ENCODE results near the gene PDE6C.

Gene PDE6C

DNA sequence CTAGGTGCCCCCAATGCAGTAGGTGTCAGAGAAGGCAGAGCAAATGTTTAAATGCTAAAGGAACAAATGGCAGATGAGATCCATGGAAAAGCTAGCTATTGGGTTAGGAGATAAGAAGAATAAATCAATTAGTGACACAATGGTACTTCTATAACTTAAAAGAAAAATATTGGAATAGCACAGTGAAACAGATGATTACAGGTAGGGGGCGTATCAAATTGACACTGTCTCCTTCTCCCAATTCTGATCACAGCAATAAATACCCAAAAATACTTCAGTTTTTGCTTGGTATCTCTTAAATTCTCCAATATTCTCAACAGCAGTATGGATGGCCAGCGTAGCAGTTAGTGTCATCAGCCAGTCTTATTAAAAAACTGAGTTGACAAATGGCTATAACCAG, 84.9 kb downstream of the PDE6C start:
- DNase-seq (ENCODE audit: insufficient read length, low spot score) (no peak), FAIRE-seq (no peak)

DNA sequence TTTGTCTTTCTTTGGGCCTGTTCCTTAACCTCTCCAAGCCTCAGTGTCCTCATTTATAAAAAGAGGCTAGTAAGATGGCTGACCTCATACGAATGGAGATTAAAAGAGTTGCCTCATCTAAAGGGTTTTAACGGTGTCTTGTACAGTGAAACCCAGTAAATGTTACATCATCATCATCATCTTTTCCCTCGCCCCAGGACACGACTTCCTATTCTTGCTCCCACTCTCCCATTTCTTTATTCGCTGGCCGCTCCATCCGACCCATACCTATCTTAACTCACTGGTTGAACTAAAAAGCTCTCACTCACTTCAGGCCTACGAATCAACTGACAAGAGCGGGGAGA, 89.5 kb downstream of the PDE6C start:
- FAIRE-seq: no peak
- DNase-seq (ENCODE audit: insufficient read length, low spot score): peak; percentile 24

DNA sequence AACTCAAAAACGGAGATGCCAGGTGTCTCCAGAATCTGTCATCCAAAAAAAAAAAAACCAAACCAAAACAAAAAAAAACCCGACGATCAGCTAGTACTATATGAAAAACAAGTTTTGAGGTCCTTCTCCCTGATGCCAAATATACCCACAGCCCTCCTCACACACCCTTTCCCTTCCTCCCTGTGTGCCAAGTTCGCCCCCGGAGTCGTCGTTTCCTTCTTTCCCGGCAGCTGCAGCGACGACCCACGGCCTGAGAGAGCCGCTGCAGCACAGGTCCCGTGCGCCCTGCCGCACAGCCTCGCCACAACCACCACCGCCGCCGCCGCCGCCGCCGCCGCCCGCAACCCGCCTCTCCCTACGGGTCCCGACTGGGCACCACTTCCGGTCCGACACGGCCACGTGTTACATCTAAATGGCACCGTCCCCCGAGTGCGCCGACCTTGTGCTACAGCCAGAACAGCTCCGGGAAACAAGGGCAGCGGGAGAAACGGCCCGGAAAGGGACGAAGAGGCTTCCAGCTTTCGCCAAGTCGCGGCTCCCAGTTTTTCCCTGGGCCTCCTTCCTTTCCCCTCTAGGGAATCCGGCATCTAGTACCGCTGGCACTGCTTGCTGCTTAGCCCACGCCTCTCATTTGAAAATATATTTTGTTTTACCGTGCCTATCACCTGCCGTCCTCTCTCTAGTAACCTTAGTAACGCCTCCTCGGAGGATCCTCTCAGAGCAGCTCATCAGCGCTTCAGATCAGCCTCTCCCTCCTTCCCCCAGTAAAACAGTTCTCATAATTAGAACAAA, 90.1 kb downstream of the PDE6C start, which contains the start of gene FRA10AC1:
FRA10AC1 (minus strand) TSS at position 383 of the 792 bp plus-strand sequence. CDS start 2,486 bp downstream, outside the sequence.
- DNase-seq (ENCODE audit: insufficient read length, low spot score) (peak; percentile 80), FAIRE-seq (peak; percentile 79)

DNA sequence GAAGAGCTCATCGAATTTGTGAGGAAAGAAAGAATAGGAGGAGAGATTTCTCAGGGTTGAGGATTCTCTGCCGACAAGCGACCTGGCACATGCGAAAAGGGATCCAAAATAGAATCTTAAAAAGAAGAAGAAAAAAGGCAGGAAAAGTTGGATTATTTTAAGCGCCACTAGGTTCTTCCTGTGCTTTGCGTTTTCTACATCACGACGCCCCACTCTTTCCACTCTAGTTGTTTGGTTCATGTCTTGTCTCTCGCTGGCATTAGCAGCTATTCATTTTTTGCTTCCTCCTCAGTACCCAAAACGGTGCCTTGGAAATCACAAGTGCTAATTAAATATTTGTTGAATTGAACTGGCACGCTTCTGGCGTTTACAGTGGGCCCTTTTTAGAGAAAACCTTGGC, 90.7 kb downstream of the PDE6C start:
- DNase-seq (ENCODE audit: insufficient read length, low spot score) (no peak), FAIRE-seq (no peak)

DNA sequence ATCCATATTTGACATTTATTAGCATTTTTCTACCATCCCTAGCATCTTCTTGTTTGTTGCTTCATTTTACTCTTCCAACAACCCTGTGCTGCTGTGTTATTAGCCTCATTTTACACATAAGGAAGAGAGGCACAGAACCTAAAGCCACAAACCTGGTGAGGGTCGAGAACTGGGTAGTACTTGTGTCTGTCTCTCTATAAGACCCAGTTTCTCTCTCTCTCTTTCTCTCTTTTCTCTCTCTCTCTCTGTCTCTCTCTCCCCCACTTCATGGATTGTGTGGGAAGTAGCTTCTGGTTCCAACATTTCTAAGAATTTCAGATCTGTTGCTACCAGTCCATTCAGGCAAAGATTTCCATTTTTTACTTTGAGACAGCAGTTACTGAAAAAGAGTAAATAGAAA, 91.5 kb downstream of the PDE6C start:
- FAIRE-seq (no peak), DNase-seq (ENCODE audit: insufficient read length, low spot score) (no peak)

DNA sequence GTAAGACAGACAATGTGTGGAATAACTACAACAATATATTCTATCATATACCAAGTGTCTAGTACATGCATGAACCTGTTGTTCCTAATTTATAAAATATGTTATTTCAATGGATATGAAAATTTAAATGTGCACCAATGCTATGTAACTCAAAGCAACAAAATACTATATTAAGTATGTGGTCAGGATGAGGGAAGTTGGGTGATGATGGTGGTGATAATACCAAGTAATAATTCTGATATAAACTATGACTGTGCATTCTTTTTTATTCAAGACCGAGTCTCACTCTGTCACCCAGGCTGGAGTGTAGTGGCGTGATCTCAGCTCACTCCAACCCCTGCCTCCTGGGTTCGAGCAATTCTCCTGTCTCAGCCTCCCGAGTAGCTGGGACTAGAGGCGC, 92.1 kb downstream of the PDE6C start:
- no peak for FAIRE-seq
- no peak for DNase-seq (ENCODE audit: insufficient read length, low spot score)

DNA sequence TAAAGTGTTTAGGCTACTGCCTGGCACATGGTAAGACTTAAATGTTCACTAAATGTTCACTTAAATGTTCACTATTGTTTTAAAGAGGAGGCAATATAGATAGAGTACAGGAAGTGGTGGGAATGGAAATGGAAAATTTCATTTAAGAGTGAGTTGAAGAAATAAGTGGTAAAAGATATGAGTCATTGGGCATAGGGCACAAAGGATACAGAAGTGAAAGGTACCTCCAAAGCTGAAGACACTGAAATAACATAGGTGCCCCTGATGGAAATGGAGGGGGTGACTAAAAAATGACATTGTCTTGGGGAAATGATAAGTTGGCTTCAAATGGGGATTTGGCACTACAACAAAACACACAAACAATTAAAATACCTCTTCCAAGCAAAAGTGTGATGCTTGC, 95.3 kb downstream of the PDE6C start:
- no peak for FAIRE-seq
- no peak for DNase-seq (ENCODE audit: insufficient read length, low spot score)

DNA sequence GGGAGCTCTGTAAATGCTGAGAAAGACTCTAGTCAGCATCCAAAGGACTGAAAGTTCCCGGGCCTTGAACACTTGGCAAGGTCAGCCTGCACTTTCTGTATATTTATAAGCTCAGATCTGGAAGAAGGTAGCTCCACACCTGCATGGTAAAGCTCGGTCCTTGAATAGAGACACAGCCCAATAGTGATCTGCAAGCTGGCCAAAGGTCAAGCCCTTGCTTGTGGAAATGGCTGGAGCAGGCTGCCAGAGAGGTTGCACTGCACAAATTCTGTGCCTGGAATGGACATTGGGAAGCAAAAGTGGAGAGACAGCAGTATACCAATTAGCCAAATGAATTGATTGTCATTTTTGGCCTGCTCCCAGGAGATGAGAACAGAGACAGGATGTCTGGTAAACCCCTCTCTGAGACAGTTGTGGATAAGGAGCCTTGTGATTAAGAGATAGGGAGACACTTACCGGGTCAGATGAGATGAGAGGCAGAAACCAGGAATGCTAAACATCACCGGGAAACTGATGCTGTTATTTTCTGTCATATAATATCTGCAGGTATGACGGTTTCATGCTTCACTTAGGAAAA, 98.1 kb downstream of the PDE6C start:
- no peak for DNase-seq (ENCODE audit: insufficient read length, low spot score)
- FAIRE-seq: no peak

DNA sequence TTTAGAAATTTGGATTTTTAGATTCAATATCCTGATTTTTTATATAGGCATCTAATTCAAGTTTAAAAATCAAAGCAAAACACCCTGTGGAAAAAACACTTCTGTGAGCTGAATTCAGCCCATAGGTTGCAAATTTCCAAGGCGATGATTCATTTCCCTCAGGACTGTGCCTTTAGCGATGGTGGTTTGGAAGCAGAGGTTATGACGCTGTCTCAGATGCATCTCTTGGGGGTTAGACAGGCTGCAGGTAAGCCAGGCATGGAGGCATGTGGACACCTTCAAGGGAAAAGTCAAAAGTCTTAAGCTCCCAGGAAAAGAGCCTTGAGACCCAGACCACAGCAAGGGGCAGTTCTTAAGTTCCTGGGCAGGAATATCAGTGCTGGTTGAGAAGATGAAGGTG, 99.6 kb downstream of the PDE6C start:
- FAIRE-seq: no peak
- no peak for DNase-seq (ENCODE audit: insufficient read length, low spot score)

DNA sequence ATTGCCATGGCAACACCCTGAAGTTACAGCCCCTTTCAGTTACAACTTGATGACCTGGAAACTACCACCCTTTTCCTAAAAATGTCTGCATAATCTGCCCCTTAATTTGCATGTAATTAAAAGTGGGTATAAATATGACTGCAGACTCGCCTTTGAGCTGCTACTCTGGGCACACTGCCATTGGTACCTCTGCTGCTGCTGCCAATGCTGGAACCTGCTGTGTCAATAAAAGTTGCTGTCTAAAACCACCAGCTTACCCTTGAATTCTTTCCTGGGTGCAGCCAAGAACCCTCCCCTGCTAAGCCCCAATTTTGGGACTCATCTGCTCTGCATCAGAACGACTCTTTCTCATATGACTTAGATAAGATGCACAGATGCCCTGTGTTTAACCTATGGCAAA, 100.3 kb downstream of the PDE6C start:
- DNase-seq (ENCODE audit: insufficient read length, low spot score) (no peak), FAIRE-seq (no peak)

DNA sequence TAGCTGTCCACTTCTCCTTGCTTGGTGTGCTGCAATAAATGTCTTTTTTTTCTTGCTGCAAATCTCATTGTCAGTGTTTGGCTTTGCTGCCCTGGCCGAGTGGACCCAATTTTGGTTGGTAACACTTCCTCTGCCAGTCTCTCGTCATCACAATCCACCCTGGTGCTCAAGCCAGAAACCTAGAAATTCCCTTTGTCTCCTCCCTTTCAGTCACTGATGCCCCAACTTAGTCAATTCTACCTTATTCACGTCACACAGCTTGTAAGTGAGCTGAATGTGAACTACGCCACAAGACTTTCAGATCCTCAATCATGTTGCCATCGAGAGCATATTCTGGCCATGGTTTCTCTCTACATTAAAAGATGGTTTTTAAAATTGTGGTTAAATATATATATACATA, 103.0 kb downstream of the PDE6C start:
- DNase-seq (ENCODE audit: insufficient read length, low spot score): no peak
- peak; percentile 26 for FAIRE-seq
